Subcutaneous adipose tissue (tissue), 4 donors: ENCODE results near the gene REC114. TPM values are rescaled to one million over a fixed set of nuclear protein-coding genes. Genes with fewer than 3 reads are reported as not detected.

Experiments
- total RNA-seq, 4 donors: library from RNA; depleted of rRNA; stranded (reverse); fragments of >200 nt; gene quantifications; one replicate each; pipeline ENCODE4 v1.1.0, GENCODE V29; 2016
- TF ChIP-seq, protein P1 (sequence below): fragments of 450-650 bp; IDR thresholded peaks from one replicate; pipeline ENCODE4 v1.5.1; 2016; ENCODE audit warnings: low read depth, mild to moderate bottlenecking, control low read depth, antibody characterized with exemption, moderate library complexity

The REC114 gene
- total RNA-seq, 4 donors from 2014 or later = not detected

DNA sequence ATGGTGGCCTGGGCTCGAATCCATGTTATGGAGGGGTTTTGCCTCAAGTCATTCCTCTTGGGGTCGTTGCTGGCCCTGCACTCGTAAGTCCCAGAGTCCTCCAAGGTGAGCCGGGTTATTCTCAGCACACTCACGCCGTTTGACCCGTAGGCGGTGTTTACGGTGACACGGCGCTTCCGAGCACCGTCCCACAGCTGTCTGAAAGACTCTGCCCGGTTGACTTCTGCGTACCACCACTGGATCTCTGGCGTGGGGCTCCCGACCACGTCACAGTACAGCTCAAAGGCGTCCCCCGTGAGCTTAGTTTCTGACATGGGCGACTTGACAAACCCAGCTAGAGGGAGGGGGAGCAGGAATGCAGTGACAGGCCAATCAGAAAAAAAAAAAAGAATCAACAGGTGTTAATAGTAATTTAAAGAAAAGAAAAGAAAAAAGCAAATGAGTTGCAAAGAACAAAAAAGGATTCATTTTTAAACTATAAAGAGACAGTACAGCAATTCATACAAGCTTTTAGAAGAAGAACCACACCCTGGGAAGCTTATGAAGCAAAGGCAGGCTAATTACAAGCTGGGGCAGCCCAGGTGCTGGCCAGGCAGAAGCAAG lies 154.2 kb downstream of the REC114 start:
- TF ChIP-seq, protein P1, sequence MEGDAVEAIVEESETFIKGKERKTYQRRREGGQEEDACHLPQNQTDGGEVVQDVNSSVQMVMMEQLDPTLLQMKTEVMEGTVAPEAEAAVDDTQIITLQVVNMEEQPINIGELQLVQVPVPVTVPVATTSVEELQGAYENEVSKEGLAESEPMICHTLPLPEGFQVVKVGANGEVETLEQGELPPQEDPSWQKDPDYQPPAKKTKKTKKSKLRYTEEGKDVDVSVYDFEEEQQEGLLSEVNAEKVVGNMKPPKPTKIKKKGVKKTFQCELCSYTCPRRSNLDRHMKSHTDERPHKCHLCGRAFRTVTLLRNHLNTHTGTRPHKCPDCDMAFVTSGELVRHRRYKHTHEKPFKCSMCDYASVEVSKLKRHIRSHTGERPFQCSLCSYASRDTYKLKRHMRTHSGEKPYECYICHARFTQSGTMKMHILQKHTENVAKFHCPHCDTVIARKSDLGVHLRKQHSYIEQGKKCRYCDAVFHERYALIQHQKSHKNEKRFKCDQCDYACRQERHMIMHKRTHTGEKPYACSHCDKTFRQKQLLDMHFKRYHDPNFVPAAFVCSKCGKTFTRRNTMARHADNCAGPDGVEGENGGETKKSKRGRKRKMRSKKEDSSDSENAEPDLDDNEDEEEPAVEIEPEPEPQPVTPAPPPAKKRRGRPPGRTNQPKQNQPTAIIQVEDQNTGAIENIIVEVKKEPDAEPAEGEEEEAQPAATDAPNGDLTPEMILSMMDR = no peak

DNA sequence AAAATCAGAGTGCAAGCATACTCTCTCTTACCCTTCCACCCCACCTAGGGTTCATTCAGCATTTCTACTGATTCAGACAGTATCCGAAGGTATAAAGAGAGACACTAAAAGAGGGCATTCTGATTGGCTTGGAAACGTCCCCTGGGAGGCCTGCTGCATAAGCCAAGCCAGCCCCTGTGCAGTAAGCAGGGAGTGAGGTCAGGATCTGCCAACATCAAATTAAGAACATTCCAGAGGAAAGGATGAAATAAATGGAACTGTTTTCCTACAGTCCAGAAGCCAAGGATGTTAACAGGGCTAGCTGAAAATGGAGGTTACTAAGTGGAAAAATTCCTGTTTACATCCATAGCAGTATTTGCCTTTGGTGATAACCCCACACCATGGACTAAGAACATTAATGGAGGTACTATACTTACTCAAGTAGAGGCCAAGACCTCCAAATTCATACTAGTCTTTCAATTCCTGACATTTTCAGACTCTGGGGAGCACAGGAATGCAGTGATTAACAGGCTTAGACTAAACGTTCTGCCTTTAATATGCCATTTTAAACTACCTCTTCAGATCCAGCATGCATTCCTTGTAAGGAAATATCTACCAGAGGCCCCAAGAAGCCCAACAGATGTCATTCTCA lies 155.7 kb downstream of the REC114 start:
- TF ChIP-seq, protein P1 = no peak

DNA sequence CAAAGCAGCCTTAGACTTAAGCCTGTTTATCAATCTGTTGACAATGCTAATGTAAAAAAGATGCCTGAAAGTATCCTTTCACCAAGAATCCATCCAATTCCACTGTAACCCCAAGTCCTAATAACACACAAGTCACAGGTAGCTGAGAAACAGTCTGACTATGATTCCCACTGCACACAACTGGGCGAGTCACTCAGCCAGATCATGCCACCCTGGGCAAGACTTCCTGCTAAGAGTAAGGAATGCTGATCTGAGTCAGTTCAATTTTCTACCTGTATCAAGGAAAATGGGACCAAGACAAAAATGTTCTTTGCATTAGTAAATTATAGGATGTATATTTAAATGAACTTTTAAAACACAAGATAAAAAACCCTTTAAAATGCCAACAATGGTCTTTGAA lies 157.0 kb downstream of the REC114 start:
- TF ChIP-seq, protein P1 = no peak

DNA sequence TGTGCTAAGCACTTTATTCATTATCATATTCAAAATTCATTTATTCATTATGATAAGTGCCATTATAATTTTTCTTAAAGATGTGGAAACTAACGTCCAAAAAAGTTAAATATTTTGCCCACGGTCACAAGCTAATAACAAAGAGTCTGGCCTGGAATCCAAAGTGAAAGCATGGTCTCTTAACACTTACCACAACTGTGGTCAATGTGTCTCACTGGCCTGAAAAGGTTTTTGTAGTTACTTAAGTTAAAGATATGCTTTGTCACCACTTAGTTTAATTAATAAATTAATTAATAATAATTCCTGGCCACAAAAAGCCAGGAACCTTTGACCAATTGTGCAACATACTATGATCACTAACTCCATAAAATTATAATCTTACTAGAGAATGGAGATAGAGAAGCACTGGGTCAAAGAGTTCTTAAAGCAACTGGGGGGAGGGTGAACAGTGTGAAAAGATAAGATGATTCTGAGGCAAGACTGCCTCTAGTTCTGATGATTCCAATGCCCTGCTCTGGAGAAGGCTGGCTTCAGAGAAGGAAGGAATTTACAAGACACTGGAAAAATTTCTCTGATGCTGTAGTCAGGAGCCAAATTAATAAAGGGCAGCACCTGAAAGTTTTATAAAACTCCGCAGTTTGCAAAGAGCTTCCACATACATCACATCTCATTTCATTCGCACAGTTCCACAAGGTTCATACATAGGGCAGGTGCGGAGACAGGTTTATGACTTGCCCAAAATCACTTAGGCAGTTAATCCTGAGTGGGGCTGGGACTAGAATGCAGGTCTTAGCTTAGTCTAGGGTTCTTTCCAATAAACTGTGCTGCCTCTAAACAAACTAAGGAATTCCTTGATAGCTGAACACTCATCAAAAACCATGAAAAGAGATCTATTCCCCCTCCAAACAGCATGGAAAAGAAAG lies 157.7 kb downstream of the REC114 start:
- TF ChIP-seq, protein P1 = no peak

DNA sequence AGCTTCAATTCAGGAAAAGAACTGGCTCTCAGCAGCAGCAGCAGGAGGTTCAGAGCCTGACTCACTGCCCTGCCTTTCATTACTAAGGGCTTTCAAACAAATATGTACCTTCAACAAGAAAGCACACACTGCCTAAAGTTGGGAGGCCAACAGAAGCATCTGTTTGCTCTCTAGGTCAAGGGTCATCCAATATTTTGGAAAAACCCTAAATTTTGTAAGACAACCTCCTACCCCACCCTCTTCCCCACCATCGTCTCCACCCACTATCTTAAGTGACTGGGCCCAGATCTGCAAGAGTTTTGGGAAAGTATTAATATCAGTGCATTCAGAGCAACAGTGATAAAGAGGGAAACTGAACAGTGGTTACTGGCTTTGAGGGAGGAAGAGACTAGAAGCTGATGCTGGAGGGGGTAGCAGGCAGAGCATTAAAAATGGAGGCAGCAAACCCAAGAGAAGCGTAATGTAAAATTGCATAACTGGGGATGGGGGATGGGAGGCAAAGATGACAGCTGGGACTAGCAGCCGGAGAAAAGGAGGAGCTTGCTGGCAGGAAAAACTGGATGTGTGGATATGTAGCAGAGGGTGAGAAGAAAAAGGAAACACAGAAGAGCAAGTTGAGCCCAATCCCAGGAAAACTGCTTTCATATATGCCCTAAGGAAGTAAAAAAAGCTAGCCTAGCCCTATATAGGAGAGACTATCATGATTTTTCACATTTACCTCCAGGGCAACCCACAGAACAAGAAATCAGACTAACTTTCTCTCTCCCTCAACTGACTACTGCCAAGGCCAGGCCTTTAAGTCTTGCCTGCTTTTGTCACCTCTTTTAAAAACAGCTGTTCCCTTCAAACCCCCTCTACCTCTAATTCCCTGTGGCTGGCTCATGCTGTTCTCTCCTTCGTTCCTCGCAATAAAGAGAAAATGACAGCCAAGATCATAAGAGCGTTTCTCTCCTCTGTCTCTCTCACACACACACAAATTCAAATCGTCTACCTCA lies 158.8 kb downstream of the REC114 start:
- TF ChIP-seq, protein P1 = no peak

DNA sequence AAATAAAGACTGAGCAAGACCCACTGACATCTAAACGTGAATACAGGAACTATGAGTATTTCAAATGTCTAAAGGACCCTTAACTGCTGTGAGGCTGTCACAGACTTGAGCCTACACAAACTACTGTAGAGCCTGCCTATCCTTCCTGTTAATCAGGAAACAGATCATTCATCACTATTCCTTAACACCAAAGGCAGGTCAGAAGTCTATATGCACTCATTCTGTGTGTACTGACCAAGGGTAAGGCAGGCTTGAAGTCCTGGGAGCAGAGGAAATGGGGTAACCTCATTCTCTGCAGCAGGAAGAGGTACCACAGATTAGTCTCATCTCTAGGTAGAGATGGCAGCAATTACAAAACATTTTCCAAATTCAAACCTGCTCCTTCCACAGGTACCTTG lies 159.5 kb downstream of the REC114 start:
- TF ChIP-seq, protein P1 = no peak
